GM18861 (cell line): ENCODE measurements around the gene YIPF4.
"Not testable (repeated sequence)": the region's sequence is repeated elsewhere in the genome, so short reads cannot be mapped to it uniquely, and the experiment has no call there.

ENCODE experiments used
- ATAC-seq: cut with Tn5 transposase; IDR thresholded peaks from one replicate; pipeline ENCODE4 v1.9.1; 2021; ENCODE audit not compliant: unreplicated experiment

YIPF4 gene

GRCh38 chr2:32277674-32278477, at the start of gene YIPF4:
YIPF4 (plus strand) TSS chr2:32277904; CDS start chr2:32278156, 252 bp downstream.
- peak; percentile 96 for ATAC-seq

GRCh38 chr2:32228181-32228580, 49.5 kb upstream of the YIPF4 start:
- ATAC-seq: no peak

GRCh38 chr2:32229635-32230034, 48.1 kb upstream of the YIPF4 start:
- ATAC-seq: no peak

GRCh38 chr2:32231959-32232358, 45.7 kb upstream of the YIPF4 start:
- ATAC-seq: no peak

GRCh38 chr2:32235315-32235714, 42.4 kb upstream of the YIPF4 start:
- no peak for ATAC-seq

- ATAC-seq: no peak
These were observed 40.2 kb upstream of the YIPF4 start for GRCh38 chr2:32237488-32237887.

- no peak for ATAC-seq
These were observed 39.7 kb upstream of the YIPF4 start for GRCh38 chr2:32237996-32238395.

- no peak for ATAC-seq
These were observed 35.4 kb upstream of the YIPF4 start for GRCh38 chr2:32242331-32242730.

- no peak for ATAC-seq
These were observed 30.8 kb upstream of the YIPF4 start for GRCh38 chr2:32246911-32247310.

- no peak for ATAC-seq
These were observed 29.4 kb upstream of the YIPF4 start for GRCh38 chr2:32248299-32248698.

- ATAC-seq: no peak
These were observed 27.9 kb upstream of the YIPF4 start for GRCh38 chr2:32249731-32250236.

- no peak for ATAC-seq
These were observed 27.4 kb upstream of the YIPF4 start for GRCh38 chr2:32250290-32250689.

- no peak for ATAC-seq
These were observed 19.5 kb upstream of the YIPF4 start for GRCh38 chr2:32258242-32258641.

- ATAC-seq: no peak
These were observed 17.3 kb upstream of the YIPF4 start for GRCh38 chr2:32260376-32260775.

- no peak for ATAC-seq
These were observed 15.6 kb upstream of the YIPF4 start for GRCh38 chr2:32262105-32262504.

- ATAC-seq: peak; percentile 90
These were observed 13.1 kb upstream of the YIPF4 start, which contains the start of gene NLRC4 for GRCh38 chr2:32264422-32265105. NLRC4 (minus strand) TSS chr2:32264886; CDS start chr2:32256775, 8,111 bp downstream.

- no peak for ATAC-seq
These were observed 6.6 kb upstream of the YIPF4 start for GRCh38 chr2:32271063-32271462.

GRCh38 chr2:32272279-32272678, 5.4 kb upstream of the YIPF4 start:
- ATAC-seq: no peak

GRCh38 chr2:32274289-32274688, 3.4 kb upstream of the YIPF4 start:
- ATAC-seq: no peak

GRCh38 chr2:32275790-32276189, 1.9 kb upstream of the YIPF4 start:
- ATAC-seq: not testable (repeated sequence)

GRCh38 chr2:32277363-32277673, 386 bp upstream of the YIPF4 start:
- ATAC-seq: no peak

- ATAC-seq: no peak
These were observed 762 bp downstream of the YIPF4 start for GRCh38 chr2:32278478-32278853.
